Measurements from ENCODE around the gene INMT. TPM values are rescaled to one million over a fixed set of nuclear protein-coding genes. Genes with fewer than 3 reads are reported as not detected.

INMT gene
- total RNA-seq, 1 donor from 2014 or later, result 49.5 TPM

- no peak for TF ChIP-seq CTCF (IDR thresholded peaks at IDR 0.05; ENCODE audit: borderline replicate concordance)
- peaks cover 10% of the 10 kb centered on the region for H3K27me3 ChIP-seq (ENCODE audit: low read depth)
- H3K9me3 ChIP-seq (replicated peaks), result no peaks in the 10 kb centered on the region
- H3K4me3 ChIP-seq, result no peak overlapping the region
- intact Hi-C loops (cut with micrococcal nuclease), result no loop called here
- H3K36me3 ChIP-seq, result no peaks in the 10 kb centered on the region
- H3K4me1 ChIP-seq, result no peaks in the 10 kb centered on the region
- DNase-seq, result no peak
- H3K27ac ChIP-seq (replicated peaks), result no peak overlapping the region
These were observed 24.6 kb upstream of the INMT start for GRCh38 chr7:30727061-30727945.

DNA sequence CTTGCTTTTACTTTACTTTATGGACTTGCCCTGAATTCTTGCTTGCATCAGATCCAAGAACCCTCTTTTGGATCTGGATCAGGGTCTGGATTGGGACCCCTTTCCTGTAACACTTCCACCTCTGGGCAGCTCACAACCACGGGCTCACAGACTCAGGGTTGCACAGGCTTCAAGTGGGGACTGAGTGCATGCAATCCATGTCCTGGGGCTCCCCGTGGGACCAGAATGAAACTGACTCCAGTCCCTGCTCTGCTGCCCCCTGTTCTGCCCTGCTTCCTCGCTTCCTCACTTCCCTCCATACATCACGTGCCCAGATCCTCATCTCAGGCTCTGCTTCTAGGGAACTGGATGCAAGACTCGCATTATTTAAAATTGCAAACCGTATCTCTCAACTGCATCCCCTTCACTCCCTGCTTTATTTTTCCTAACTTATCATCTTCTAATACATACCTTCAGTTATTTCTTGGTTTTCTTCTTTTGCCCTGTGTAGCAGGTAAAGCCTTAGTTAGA, 23.3 kb upstream of the INMT start:
- no peak for DNase-seq
- intact Hi-C loops (cut with micrococcal nuclease), result no loop called here
- no peak overlapping the region for H3K4me3 ChIP-seq
- no peaks in the 10 kb centered on the region for H3K4me1 ChIP-seq
- H3K9me3 ChIP-seq (replicated peaks), result no peaks in the 10 kb centered on the region
- H3K36me3 ChIP-seq, result no peaks in the 10 kb centered on the region
- peaks cover 23% of the 10 kb centered on the region for H3K27me3 ChIP-seq (ENCODE audit: low read depth)
- no peak overlapping the region for H3K27ac ChIP-seq (replicated peaks)
- no peak for TF ChIP-seq CTCF (IDR thresholded peaks at IDR 0.05; ENCODE audit: borderline replicate concordance)

- Histone ChIP-seq H3K4me1 (no peaks in the 10 kb centered on the region), H3K9me3 (replicated peaks) (no peaks in the 10 kb centered on the region), H3K27ac (replicated peaks) (no peak overlapping the region), H3K36me3 (no peaks in the 10 kb centered on the region), H3K4me3 (no peak overlapping the region), H3K27me3 (ENCODE audit: low read depth) (peaks cover 29% of the 10 kb centered on the region)
- no peak for DNase-seq
- intact Hi-C loops (cut with micrococcal nuclease), result loop anchor here (10.0 kb wide), 1 partner anchor 105 kb away; no protein-coding TSS in a partner anchor
- TF ChIP-seq CTCF (IDR thresholded peaks at IDR 0.05; ENCODE audit: borderline replicate concordance), result no peak
These were observed 22.3 kb upstream of the INMT start for GRCh38 chr7:30729642-30730041.

DNA sequence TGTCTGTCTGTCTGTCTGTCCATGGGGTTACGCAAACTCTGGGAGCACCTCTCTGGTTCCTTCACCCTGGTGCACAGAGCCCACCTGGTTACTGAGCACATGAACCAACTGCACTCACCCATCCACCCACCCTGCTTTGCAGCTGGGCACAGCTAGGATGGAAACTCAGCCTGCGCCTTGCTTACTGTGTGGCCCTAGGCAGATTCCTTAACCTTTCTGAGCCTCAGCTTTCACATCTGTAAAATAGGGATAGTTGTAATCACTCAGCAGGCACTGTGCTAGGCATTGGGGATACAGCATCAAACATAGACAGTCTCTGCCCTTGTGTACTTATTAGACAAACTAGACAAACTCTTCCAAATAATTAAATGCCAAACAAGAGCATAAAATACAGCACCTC, 21.8 kb upstream of the INMT start:
- peaks cover 30% of the 10 kb centered on the region for H3K27me3 ChIP-seq (ENCODE audit: low read depth)
- H3K9me3 ChIP-seq (replicated peaks), result no peaks in the 10 kb centered on the region
- H3K36me3 ChIP-seq, result no peaks in the 10 kb centered on the region
- H3K4me1 ChIP-seq, result no peaks in the 10 kb centered on the region
- TF ChIP-seq CTCF (IDR thresholded peaks at IDR 0.05; ENCODE audit: borderline replicate concordance), result no peak
- no peak overlapping the region for H3K4me3 ChIP-seq
- H3K27ac ChIP-seq (replicated peaks), result no peak overlapping the region
- intact Hi-C loops (cut with micrococcal nuclease), result loop anchor here (10.0 kb wide), 1 partner anchor 105 kb away; no protein-coding TSS in a partner anchor
- DNase-seq, result no peak

DNA sequence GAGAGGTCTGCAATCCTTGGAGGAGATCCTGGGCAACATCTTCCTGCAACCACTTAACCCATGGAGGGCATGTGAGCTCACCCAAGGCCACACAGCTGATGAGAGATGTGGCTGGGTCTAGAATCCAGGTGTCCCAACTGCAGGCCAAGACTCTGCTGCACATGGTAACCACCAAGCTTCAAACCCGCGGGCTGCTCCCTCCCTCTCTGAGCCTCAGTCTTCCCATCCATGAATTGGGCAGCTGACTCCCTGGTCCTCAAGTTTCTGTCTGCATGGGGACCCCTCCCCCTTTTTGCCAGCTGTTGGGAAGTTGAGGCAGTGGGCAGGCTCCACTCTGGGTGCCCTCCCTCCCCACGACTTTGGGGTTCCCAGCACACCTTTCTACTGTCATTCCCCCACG, 20.9 kb upstream of the INMT start:
- Histone ChIP-seq H3K4me1 (no peaks in the 10 kb centered on the region), H3K9me3 (replicated peaks) (no peaks in the 10 kb centered on the region), H3K27ac (replicated peaks) (no peak overlapping the region), H3K36me3 (no peaks in the 10 kb centered on the region), H3K27me3 (ENCODE audit: low read depth) (peaks cover 30% of the 10 kb centered on the region), H3K4me3 (no peak overlapping the region)
- TF ChIP-seq CTCF (IDR thresholded peaks at IDR 0.05; ENCODE audit: borderline replicate concordance), result no peak
- intact Hi-C loops (cut with micrococcal nuclease), result loop anchor here (10.0 kb wide), 1 partner anchor 106 kb away; no protein-coding TSS in a partner anchor
- DNase-seq, result no peak

Data from left ventricle myocardium inferior (tissue), 1 donor.